GM19463 (cell line): Measurements from ENCODE around the gene SSBP3.
"Not testable (repeated sequence)": the region's sequence is repeated elsewhere in the genome, so short reads cannot be mapped to it uniquely, and the experiment has no call there.

Source experiments
- ATAC-seq: cut with Tn5 transposase; IDR thresholded peaks from one replicate; pipeline ENCODE4 v1.9.1; 2021; ENCODE audit warnings: mild to moderate bottlenecking, moderate library complexity; ENCODE audit not compliant: unreplicated experiment

Gene SSBP3

DNA sequence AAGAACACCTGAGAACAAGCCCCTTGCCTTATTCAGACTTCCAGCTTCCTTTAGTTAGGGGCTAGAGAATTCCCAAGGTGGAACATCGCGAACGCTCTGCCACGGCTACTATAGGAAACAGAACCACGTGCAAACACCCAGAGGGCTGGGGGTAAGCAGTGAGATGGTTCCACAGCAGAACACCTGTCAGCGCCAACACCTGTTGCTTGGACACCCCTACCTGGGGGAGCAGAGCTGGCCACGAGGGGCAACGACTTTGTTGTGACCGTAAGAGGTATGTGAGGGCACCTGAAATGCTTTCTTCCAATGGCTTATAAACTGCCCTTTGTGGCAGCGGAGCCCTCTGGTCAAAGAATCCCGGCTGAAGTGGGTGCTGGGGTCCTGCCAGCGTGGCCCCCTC lies 155.5 kb downstream of the SSBP3 start:
- no peak for ATAC-seq

DNA sequence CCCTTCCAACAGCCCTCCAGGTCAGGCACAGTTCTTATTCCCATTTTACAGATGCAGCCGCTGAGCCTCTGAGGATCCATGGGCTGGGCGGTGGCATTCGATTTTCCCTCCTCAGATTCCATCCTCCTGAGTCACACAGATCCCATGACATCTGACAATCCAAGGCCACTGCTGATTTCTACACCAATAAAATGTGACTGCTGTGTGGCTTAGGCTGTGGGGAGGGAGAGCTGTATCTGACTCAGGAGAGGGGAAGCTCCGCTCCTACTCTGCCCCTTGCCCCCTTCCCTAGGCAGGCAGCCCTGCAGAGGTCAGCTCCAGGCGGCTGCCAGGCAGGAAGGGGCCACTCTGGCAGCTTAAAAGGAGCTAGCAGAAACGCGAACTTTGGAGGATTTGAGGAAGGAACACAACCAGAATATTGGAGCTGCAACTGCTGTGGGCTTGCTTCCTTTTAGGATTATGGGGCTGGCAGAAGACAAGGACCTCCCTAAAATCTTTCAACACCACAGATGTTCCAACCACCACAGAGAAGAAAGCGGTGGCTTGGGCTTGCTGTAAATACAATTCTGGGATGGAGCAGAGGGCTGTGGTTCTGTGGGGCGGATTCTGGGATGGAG lies 156.3 kb downstream of the SSBP3 start:
- no peak for ATAC-seq

GRCh38 chr1:54248966-54249365 lies 157.2 kb downstream of the SSBP3 start:
- ATAC-seq: no peak

DNA sequence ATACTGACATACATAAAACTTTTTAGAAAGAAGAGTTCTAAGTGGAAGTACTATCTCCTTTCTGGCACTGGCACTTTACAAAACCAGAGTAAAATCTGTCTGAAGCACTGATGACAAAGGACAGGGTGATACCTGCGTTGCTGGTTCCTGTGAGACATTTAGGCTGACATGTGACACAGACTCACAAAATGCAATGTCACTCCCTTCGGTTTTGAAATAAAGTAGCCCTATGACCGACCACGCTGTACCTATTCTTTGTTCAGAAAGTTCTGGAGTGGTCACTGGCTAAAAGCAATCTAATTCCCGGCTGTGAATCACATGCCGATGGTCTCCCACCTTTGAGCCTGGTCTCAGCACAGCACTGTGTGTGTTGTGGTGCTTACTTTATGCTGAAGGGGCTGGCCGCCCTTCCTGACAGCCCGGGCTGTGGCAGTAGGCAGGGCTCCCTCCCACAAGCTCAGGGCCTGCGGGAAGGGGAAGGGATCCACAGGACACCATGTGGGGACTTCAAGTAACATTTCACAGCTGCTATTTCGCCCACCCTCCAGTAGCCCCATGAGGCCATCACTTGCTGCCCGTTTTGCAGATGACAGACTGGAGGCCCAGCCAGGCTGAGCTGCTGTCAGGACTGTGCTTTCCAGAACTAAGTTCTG lies 158.2 kb downstream of the SSBP3 start:
- no peak for ATAC-seq

DNA sequence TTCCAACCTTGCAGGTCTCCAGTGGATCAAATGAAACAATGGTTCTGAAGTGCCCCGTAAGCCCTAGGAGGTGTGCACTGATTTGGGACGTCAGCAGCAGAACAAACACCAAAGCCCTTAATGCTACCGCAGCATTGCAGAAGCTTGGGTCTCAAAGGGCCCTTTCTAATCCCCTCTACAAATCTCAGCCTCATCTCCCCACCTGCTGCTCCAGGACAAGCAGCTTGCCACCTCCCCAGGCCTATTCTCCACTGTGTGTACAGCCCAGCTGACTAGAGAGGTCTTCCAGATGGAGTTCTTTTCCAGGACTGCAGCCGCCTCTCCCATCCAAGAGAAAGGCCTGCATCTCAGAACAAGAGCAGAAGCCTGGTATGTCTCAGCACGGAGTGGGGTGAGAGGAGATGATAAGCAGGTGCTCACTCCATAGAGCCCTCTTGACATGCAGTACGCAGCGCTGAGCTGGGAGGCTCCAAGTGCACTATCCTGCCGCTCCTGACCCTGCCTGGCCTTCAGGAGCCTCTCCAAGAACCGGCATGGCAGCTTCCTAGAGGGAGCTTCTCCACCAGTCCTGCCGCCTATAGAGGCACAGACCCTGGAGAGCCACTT lies 160.0 kb downstream of the SSBP3 start:
- no peak for ATAC-seq

- ATAC-seq: no peak
These were observed 160.7 kb downstream of the SSBP3 start for GRCh38 chr1:54245501-54245900.

DNA sequence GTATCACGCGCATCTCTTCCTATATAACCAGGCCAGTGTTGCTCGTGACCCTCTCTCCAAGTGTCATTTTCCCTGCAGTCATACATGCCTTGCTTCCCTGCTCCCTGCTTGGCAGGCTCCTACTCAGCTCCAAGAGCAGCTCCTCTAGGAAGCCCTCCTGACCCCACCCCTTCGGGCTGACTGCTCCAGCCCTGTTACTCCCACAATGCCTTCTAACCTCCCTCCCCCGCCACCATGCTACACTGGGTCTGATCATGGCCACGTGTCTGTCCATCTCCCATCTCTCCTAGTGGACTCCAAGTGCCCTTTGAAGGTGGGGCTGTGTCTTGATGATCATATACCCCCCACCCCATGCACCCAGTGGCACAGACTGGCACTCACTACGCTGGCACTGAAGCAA lies 161.5 kb downstream of the SSBP3 start:
- no peak for ATAC-seq

- no peak for ATAC-seq
These were observed 163.2 kb downstream of the SSBP3 start for GRCh38 chr1:54243022-54243421.

DNA sequence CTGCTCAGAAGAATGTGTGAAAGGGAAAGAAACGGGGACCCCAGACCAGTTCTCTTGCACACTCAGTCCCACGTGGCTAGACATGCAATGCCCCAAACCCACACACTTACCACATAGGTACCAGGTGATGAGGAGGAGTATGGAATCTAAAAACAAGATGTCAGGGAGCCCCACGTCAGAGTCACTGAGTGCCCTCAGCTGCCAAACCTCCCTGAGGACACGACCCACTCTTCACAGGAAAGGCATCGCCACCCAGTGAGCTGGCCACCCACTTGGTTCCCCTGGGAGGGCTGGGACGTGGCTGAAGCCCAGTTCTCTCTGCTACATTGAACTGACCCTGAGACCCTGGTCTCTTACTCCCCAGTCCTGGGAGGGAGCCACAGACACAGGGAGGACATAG lies 164.8 kb downstream of the SSBP3 start:
- ATAC-seq: no peak

- no peak for ATAC-seq
These were observed 165.4 kb downstream of the SSBP3 start for GRCh38 chr1:54240741-54241335.

DNA sequence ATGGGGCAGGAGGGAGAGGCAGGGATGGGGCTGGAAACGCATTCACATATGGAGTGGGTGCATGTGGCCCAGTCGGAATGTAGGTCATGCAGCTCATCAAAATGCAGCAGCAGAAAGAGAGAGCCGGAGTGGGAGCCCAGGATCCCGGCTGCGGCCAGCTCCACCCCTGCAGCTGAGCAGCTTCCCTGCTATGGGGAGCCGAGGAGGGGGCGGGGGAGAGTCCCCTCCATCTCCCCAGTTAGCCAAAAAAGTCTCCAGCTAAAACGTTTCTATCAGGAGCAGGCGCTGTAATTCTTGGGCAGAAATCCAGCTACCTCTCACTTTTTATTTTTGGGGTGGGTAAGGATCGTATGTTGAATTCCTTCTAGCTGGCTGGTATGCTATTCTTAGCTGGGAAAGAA lies 166.6 kb downstream of the SSBP3 start:
- ATAC-seq: no peak

- no peak for ATAC-seq
These were observed 167.2 kb downstream of the SSBP3 start for GRCh38 chr1:54239035-54239383.

DNA sequence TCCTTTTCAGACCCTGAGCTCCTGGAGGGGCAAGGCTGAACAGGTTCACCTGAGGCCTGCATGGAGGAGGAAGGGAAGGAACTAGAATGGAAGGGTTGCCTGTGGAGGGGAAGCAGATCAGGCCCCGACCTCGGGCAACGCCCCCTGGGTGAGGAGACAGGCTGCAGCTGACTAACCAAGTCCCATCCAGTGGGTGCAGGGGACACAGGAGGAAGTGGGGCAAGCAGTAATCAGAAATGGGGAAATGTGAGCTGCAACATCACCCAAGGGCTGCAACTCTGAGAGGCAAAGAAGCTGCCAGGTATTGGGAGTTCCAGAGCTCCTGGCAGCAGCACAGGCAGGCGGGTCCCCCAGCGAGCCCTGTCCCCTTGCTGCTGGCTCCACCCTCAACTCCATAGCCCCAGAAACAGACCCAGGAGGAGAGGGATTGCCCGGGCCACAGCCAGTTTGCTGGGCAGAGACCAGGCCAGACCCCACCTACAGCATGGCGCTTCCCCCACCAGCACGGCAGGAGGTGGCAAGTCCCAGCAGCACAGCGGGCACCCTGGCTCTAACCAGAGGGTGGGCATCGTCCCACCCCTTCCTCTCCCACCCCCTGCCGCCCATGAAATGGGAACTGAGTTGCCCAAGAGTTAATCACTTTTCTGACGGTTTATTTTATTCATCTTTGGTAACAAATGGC lies 167.7 kb downstream of the SSBP3 start:
- no peak for ATAC-seq

DNA sequence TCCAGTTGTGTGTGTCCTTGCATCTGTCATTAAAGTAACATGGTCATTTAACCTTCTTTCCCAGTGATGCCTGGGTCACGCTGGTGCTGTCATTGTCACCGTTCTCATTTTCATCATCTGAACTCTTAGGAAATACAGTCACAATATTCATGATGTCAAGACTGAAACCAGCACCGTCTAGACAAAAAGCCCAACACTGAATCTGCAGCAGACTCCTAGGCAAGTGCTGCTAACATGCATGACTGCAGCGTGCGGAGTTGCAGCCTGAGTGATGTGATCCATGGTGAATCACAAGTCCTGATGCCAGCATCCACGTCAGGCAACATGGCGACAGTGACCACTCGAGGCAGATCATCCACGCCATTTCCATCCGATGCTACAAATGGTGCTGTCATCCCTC lies 168.6 kb downstream of the SSBP3 start:
- ATAC-seq: no peak

GRCh38 chr1:54234284-54234683 lies 171.9 kb downstream of the SSBP3 start:
- no peak for ATAC-seq

GRCh38 chr1:54233196-54233595 lies 173.0 kb downstream of the SSBP3 start:
- ATAC-seq: not testable (repeated sequence)

DNA sequence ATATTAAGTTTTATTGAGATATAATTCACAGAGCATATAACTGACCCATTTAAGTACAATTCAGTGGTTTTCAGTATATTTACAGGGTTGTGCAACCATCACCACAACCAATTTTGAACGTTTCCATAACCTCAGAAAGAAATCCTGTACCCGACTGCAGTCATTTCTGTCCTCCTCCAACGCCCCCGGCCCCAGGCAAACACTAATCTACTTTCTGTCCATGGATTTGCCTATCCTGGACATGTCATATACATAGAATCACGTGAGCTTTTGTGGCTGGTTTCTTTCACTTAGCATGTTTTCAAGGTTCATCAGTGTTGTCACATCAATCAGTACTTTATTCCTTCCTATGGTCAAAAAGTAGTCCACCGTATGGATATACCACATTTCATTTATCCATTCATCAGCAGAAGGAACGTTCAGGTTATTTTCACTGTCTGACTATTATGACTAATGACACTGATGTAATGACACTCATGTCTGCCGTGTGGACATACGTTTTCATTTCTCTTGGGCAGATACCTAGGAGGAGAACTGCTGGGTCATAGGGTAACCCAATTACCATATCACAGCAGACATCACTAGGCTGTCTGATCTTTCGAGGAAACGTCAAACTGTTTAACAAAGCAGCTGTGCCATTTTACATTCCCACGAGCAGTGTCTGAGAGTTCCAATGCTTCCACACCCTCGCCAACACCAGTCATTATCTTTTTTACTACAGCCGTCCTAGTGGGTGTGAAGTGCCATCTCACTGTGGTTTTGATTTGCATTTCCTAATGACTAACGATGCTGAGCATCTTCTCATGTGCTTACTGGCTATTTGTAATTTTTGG lies 175.5 kb downstream of the SSBP3 start:
- no peak for ATAC-seq

GRCh38 chr1:54229281-54229891 lies 176.8 kb downstream of the SSBP3 start:
- ATAC-seq: no peak

GRCh38 chr1:54228638-54229079 lies 177.5 kb downstream of the SSBP3 start:
- ATAC-seq: no peak

DNA sequence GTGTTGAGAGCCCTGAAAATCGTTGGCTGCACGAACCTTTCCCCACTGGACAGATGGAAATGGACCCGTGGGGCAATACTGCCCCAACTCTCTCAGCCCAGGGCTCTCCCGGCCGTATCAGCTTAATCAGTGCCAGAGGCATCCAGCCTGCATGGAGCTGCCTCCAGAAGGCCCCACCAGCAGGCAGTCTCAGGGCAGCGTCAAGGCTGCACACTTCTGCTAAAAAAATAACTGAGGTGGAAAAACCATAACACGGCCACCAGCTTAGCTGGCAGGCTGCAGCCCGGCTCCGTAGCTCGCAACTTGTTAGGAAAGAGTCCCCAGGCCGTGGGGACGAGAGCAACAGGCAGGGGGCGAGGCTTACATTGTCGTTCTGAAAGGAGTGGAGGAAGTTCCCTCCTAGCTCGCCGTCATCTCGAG lies 178.3 kb downstream of the SSBP3 start:
- ATAC-seq: no peak
